H1 (cell line): Measurements from ENCODE around the gene DLK2. TPM values are rescaled to one million over a fixed set of nuclear protein-coding genes. Genes with fewer than 3 reads are reported as not detected.
"Not testable (repeated sequence)": the region's sequence is repeated elsewhere in the genome, so short reads cannot be mapped to it uniquely, and the experiment has no call there.

Source experiments
- CTCF ChIA-PET: fragments of 300-600 bp; sonication (Branson Sonifier 250); formaldehyde crosslinking; loops from one replicate; lab custom pipeline; 2021; ENCODE audit not compliant: partially characterized antibody; lab: Charles Lee
- POLR2A ChIA-PET: fragments of 300-600 bp; sonication (Branson Sonifier 250); formaldehyde crosslinking; loops from one replicate; lab custom pipeline; 2021; ENCODE audit warnings: inconsistent platforms; ENCODE audit not compliant: partially characterized antibody; lab: Charles Lee
- DNase-seq, 2 experiments: peaks; one replicate each; pipeline versions ENCODE4 v3.0.0 to v3.0.0-alpha.2; 2010 to 2022; ENCODE audit warnings: low spot score in 2 of 2, low read depth in 1 of 2, mixed read lengths in 1 of 2
- FAIRE-seq: peaks from 2 replicates; lab custom pipeline; 2011; peaks lifted over from hg19 to GRCh38; lab: Jason Lieb, UNC
- H2AFZ ChIP-seq: 2 replicates; pipeline ENCODE4 v1.8.1; 2012; ENCODE audit warnings: low read length, inconsistent platforms
- H2AK5ac ChIP-seq: 2 replicates; pipeline ENCODE4 v1.6.1; 2013; ENCODE audit warnings: low read depth, low read length
- H2BK120ac ChIP-seq: replicated peaks from 2 replicates; pipeline ENCODE3; 2013; ENCODE audit warnings: low read depth, low read length, inconsistent platforms
- H2BK12ac ChIP-seq: 2 replicates; pipeline ENCODE4 v1.6.1; 2013; ENCODE audit warnings: low read depth, low read length
- H2BK15ac ChIP-seq: 2 replicates; pipeline ENCODE4 v1.6.1; 2013; ENCODE audit warnings: low read length
- H2BK20ac ChIP-seq: 2 replicates; pipeline ENCODE4 v1.6.1; 2013; ENCODE audit warnings: low read length
- H2BK5ac ChIP-seq: 2 replicates; pipeline ENCODE4 v1.6.1; 2013; ENCODE audit warnings: low read depth, low read length
- H3K14ac ChIP-seq: 2 replicates; pipeline ENCODE4 v1.6.1; 2013; ENCODE audit warnings: inconsistent platforms; ENCODE audit not compliant: insufficient read length
- H3K18ac ChIP-seq: 2 replicates; pipeline ENCODE4 v1.6.1; 2013; ENCODE audit warnings: low read length; ENCODE audit errors: extremely low read depth
- H3K23ac ChIP-seq: 2 replicates; pipeline ENCODE4 v1.6.1; 2013; ENCODE audit warnings: inconsistent platforms; ENCODE audit not compliant: insufficient read length
- H3K23me2 ChIP-seq: 2 replicates; pipeline ENCODE4 v1.6.1; 2013; ENCODE audit warnings: low read depth, low read length
- H3K27ac ChIP-seq: 2 replicates; pipeline ENCODE4 v1.6.1; 2011; ENCODE audit warnings: low read depth, low read length, inconsistent platforms
- H3K27me3 ChIP-seq, 4 experiments: replicated peaks in 1 of 4; 1 replicate in 1 of 4; 2 replicates in 3 of 4; pipeline versions ENCODE4 v1.6.1 to v1.8.1; 2011 to 2013; ENCODE audit warnings: low read length in 3 of 4, mild to moderate bottlenecking in 3 of 4, inconsistent platforms in 2 of 4, mixed read lengths in 2 of 4, moderate library complexity in 1 of 4; ENCODE audit not compliant: control insufficient read depth in 3 of 4, insufficient read depth in 3 of 4; ENCODE audit errors: extremely low read depth in 1 of 4
- H3K36me3 ChIP-seq, 4 experiments: 2 replicates each; pipeline versions ENCODE4 v1.6.1 to v1.8.1; 2011 to 2013; ENCODE audit warnings: mild to moderate bottlenecking in 4 of 4, low read length in 3 of 4, moderate library complexity in 2 of 4, control low read depth in 1 of 4, inconsistent platforms in 1 of 4; ENCODE audit not compliant: insufficient read depth in 4 of 4, control insufficient read depth in 2 of 4
- H3K4ac ChIP-seq: replicated peaks from 2 replicates; pipeline ENCODE3; 2013; ENCODE audit warnings: low read length, low read depth, mixed read lengths, inconsistent platforms; ENCODE audit not compliant: insufficient read length
- H3K4me1 ChIP-seq, 4 experiments: replicated peaks in 1 of 4; 1 replicate in 1 of 4; 2 replicates in 3 of 4; pipeline versions ENCODE4 v1.6.1 to v1.8.1; 2011 to 2013; ENCODE audit warnings: low read length in 3 of 4, inconsistent platforms in 2 of 4, mixed read lengths in 1 of 4; ENCODE audit not compliant: insufficient read depth in 4 of 4, control insufficient read depth in 3 of 4
- H3K4me2 ChIP-seq, 2 experiments: 2 replicates each; pipeline versions ENCODE4 v1.6.1 to v1.8.1; 2011 to 2013; ENCODE audit warnings: low read depth in 2 of 2, low read length in 2 of 2, control low read depth in 1 of 2, inconsistent platforms in 1 of 2, mild to moderate bottlenecking in 1 of 2; ENCODE audit not compliant: insufficient read depth in 1 of 2
- H3K4me3 ChIP-seq, 4 experiments: fragments of 200-600, 300-600 bp in 1 of 4; sonication (generic), shearing (Covaris generic), sonication (Bioruptor Twin) in 1 of 4; 2 replicates each; pipeline versions ENCODE4 v1.5.1 to v1.8.1; 2011 to 2016; ENCODE audit warnings: low read length in 4 of 4, low read depth in 3 of 4, control low read depth in 2 of 4, inconsistent platforms in 2 of 4, mild to moderate bottlenecking in 2 of 4, mixed read lengths in 1 of 4, moderate library complexity in 1 of 4; ENCODE audit not compliant: insufficient read depth in 2 of 4; ENCODE audit errors: extremely low read depth in 1 of 4
- H3K56ac ChIP-seq: replicated peaks from 2 replicates; pipeline ENCODE3; 2013; ENCODE audit warnings: low read depth, mild to moderate bottlenecking, mixed read lengths, low read length, inconsistent platforms; ENCODE audit not compliant: insufficient read length
- H3K79me1 ChIP-seq: 2 replicates; pipeline ENCODE4 v1.6.1; 2013; ENCODE audit warnings: low read depth, low read length, control low read depth
- H3K79me2 ChIP-seq, 2 experiments: 2 replicates each; pipeline versions ENCODE4 v1.6.1 to v1.8.1; 2012 to 2013; ENCODE audit warnings: low read length in 2 of 2, mild to moderate bottlenecking in 2 of 2, inconsistent platforms in 1 of 2; ENCODE audit not compliant: insufficient read depth in 2 of 2, control insufficient read depth in 1 of 2
- H3K9ac ChIP-seq, 4 experiments: replicated peaks in 1 of 4; 1 replicate in 1 of 4; 2 replicates in 3 of 4; pipeline versions ENCODE4 v1.6.1 to v1.8.1; 2011 to 2013; ENCODE audit warnings: low read depth in 3 of 4, low read length in 3 of 4, control low read depth in 2 of 4, mild to moderate bottlenecking in 2 of 4, moderate library complexity in 2 of 4, inconsistent platforms in 1 of 4; ENCODE audit errors: extremely low read depth in 1 of 4
- H3K9me3 ChIP-seq, 2 experiments: 2 replicates each; pipeline versions ENCODE4 v1.6.1 to v1.8.1; 2012 to 2013; ENCODE audit warnings: mild to moderate bottlenecking in 2 of 2, moderate library complexity in 2 of 2, control low read depth in 1 of 2, inconsistent platforms in 1 of 2, low read depth in 1 of 2, low read length in 1 of 2, mixed read lengths in 1 of 2; ENCODE audit not compliant: insufficient read depth in 2 of 2
- H4K20me1 ChIP-seq, 2 experiments: replicated peaks in 1 of 2; 2 replicates each; pipeline versions ENCODE3 to v1.8.1; 2011 to 2013; ENCODE audit warnings: inconsistent platforms in 2 of 2, low read length in 2 of 2, mild to moderate bottlenecking in 1 of 2; ENCODE audit not compliant: insufficient read depth in 2 of 2, control insufficient read depth in 1 of 2
- H4K5ac ChIP-seq: 2 replicates; pipeline ENCODE4 v1.6.1; 2013; ENCODE audit warnings: low read length, low read depth, mixed read lengths, inconsistent platforms; ENCODE audit not compliant: insufficient read length
- H4K8ac ChIP-seq: 2 replicates; pipeline ENCODE4 v1.8.0; 2013; ENCODE audit warnings: mild to moderate bottlenecking, moderate library complexity, low read length, inconsistent platforms; ENCODE audit not compliant: insufficient read depth; ENCODE audit errors: extremely low read depth
- H4K91ac ChIP-seq: replicated peaks from 2 replicates; pipeline ENCODE3; 2013; ENCODE audit warnings: low read length, mixed read lengths, inconsistent platforms; ENCODE audit not compliant: insufficient read length
- WGBS, 2 experiments: shearing (Covaris generic) in 1 of 2; methylation state at CpG; one replicate each; pipeline versions ENCODE4 v1.1.6 to v1.1.7; 2013 to 2015; ENCODE audit warnings: low lambda C conversion rate in 2 of 2, mixed read lengths in 2 of 2, inconsistent platforms in 1 of 2, low coverage in 1 of 2, missing lambda C conversion rate in 1 of 2; ENCODE audit not compliant: insufficient replicate concordance in 2 of 2, insufficient coverage in 1 of 2, insufficient read length in 1 of 2; ENCODE audit errors: extremely low coverage in 1 of 2, missing lambda C conversion rate in 1 of 2; 5-methylcytosine and 5-hydroxymethylcytosine counted together
- polyA plus RNA-seq, 7 experiments: library from polyadenylated mRNA; depleted of rRNA in 3 of 7; stranded (reverse) in 5 of 7; unstranded in 2 of 7; fragments of >200 nt in 5 of 7; fragments of 200-250 nt in 2 of 7; gene quantifications; 1 replicate in 5 of 7; 2 replicates in 1 of 7; 4 replicates in 1 of 7; pipeline versions ENCODE4 v1.2.1 to v1.2.3, GENCODE V29; 2011 to 2013; ENCODE audit warnings: missing spikeins in 2 of 7, mixed read lengths in 2 of 7
- total RNA-seq: library from RNA; stranded (reverse); fragmentation: NEBNext Ultra II Directional; extraction: Animal tissue kit (Norgen Biotek cat#: 25700); gene quantifications from 2 replicates; pipeline ENCODE4 v1.2.1, GENCODE V29; 2021

Gene DLK2
- total and polyA plus RNA-seq, 2 of the 8 experiments (the other 6 are each of a cell fraction or from before 2014, with no cell fraction given), result 0.37 to 0.80 TPM

GRCh38 chr6:43410776-43411175 is 44.6 kb downstream of the DLK2 start:
- H3K14ac ChIP-seq, H2BK5ac ChIP-seq, H4K5ac ChIP-seq, H3K23me2 ChIP-seq, FAIRE-seq, H3K9me3 ChIP-seq, H2BK120ac ChIP-seq, H3K79me1 ChIP-seq, H4K20me1 ChIP-seq, H2BK15ac ChIP-seq, H3K4me1 ChIP-seq, H3K56ac ChIP-seq, H3K23ac ChIP-seq, H2AK5ac ChIP-seq, H4K91ac ChIP-seq, H2BK12ac ChIP-seq, H4K8ac ChIP-seq, CTCF ChIA-PET, H3K36me3 ChIP-seq, H3K4ac ChIP-seq, H3K18ac ChIP-seq, POLR2A ChIA-PET, H2BK20ac ChIP-seq, H3K27ac ChIP-seq, H3K79me2 ChIP-seq, H3K4me3 ChIP-seq, H3K9ac ChIP-seq, H3K27me3 ChIP-seq, H2AFZ ChIP-seq, DNase-seq, H3K4me2 ChIP-seq: not testable (repeated sequence)
- 83% methylated on average over 1 of the region's 1 CpG; no CpG with 5 or more reads in 1 of the 2 experiments for WGBS, 2 experiments
